LNCaP clone FGC (cell line): ENCODE measurements around the gene SMOC2.

Source experiments
- DNase-seq: peaks from one replicate; pipeline ENCODE4 v3.0.0-alpha.2; 2011; ENCODE audit warnings: low read depth
- H3K4me3 ChIP-seq: 2 replicates; pipeline ENCODE4 v1.5.1; 2011; ENCODE audit warnings: mild to moderate bottlenecking, low read depth, low read length, control low read depth
- CTCF ChIP-seq: IDR thresholded peaks from 2 replicates; pipeline ENCODE4 v1.5.1; 2012; ENCODE audit warnings: mild to moderate bottlenecking; ENCODE audit not compliant: control insufficient read depth, insufficient read depth; ENCODE audit errors: extremely low read depth

Gene SMOC2

GRCh38 chr6:168411130-168411529, 29.9 kb upstream of the SMOC2 start:
- DNase-seq, result no peak
- TF ChIP-seq CTCF, result no peak
- no peak overlapping the region for H3K4me3 ChIP-seq

DNA sequence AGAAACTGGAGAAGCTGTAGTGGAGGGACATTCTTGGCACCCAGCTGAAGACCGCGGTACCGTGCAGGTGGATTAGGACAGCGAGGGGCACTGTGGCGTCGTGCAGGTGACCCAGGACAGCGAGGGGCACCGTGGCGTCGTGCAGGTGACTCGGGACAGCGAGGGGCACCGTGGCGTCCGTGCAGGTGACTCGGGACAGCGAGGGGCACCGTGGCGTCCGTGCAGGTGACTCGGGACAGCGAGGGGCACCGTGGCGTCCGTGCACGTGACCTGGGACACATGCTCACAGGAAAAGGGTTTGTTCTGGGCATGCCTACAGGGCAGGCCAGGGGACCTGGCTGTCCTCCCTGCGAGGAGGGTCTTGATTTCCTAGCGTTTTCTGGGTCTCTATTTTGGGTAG, 29.2 kb upstream of the SMOC2 start:
- DNase-seq, result no peak
- no peak for TF ChIP-seq CTCF
- no peak overlapping the region for H3K4me3 ChIP-seq

- TF ChIP-seq CTCF, result no peak
- H3K4me3 ChIP-seq, result no peak overlapping the region
- DNase-seq, result no peak
Observed at GRCh38 chr6:168412456-168412855, 28.5 kb upstream of the SMOC2 start.

DNA sequence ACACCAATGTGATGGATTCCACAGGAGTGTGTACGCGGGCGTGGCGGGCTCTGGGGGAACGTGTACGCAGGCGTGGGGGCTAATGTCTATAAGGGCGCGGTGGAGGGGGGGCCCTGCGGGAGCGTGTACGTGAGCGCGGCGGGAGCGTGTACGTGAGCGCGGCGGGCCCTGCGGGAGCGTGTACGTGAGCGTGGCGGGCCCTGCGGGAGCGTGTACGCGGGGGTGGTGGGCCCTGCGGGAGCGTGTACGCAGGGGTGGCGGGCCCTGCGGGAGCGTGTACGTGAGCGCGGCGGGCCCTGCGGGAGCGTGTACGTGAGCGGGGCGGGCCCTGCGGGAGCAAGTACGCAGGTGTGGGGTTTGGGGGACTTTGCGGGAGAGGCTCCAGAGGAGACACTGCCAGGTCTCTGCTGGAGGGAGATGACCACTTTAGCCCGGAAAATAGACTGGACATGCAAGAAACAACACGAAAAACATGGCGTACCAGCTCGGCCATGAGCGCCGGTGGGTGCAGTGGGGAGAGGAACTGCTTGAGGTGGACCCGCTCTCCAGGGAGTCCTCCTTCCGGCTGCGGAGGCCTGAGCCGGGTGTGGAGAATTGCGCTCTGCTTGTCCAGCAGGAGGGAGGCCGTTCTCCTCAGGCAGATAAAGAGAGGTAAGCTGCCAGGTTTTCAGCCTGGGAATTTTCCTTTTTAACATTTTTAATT, 27.8 kb upstream of the SMOC2 start:
- H3K4me3 ChIP-seq, result no peak overlapping the region
- DNase-seq, result no peak
- no peak for TF ChIP-seq CTCF

- DNase-seq, result no peak
- TF ChIP-seq CTCF, result no peak
- no peak overlapping the region for H3K4me3 ChIP-seq
Observed at GRCh38 chr6:168413856-168414255, 27.1 kb upstream of the SMOC2 start.

- TF ChIP-seq CTCF, result no peak
- peak; percentile 75 for DNase-seq
- H3K4me3 ChIP-seq, result no peak overlapping the region
Observed at GRCh38 chr6:168414336-168415097, 26.5 kb upstream of the SMOC2 start.
